Measurements from ENCODE around the gene MOB3C.

MOB3C gene

DNA sequence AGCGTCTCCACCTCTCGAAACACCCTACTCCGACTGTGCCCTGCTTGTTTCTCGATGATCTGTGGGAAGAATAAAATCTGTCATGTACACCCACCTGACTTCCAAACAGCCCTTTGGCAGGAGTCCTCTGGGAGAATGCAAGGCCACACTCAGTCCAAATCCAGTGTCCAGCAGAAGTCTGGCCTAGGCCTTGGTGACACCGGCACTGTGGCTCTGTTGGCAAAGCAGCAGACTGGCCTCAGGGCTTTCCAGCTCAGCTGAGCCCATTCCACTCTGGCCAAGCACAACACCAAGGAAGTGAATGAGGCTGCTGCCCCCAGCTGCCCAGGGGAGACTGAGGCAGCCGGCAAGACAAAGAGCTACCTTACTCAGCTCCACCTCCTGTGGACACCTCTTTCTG, 40.0 kb downstream of the MOB3C start:
- Histone ChIP-seq H3K27ac (ENCODE audit: low read length, poor library complexity, severe bottlenecking) (no peak overlapping the region), H3K4me1 (ENCODE audit: control insufficient read depth, insufficient read depth, low read depth, low read length) (no peaks in the 10 kb centered on the region), H2BK12ac (ENCODE audit: low read length in 2 of 2) (no peak overlapping the region), H3K18ac (ENCODE audit: low read depth in 1 of 2, low read length in 2 of 2) (no peak overlapping the region), H3K23ac (ENCODE audit: low read length in 2 of 2) (no peak overlapping the region), H3K79me1 (replicated peaks; ENCODE audit: low read length, poor library complexity, severe bottlenecking) (peaks cover 2% of the 10 kb centered on the region), H2BK120ac (ENCODE audit: low read depth, low read length) (no peak overlapping the region), H2BK15ac (ENCODE audit: low read depth, poor library complexity, severe bottlenecking) (no peak overlapping the region), H2AFZ (ENCODE audit: low read depth, low read length) (no peak overlapping the region), H3K14ac (ENCODE audit: low read length in 2 of 2) (no peak overlapping the region), H3K27me3 (ENCODE audit: control insufficient read depth in 1 of 2, insufficient read depth in 1 of 2, low read length in 2 of 2) (no peaks in the 10 kb centered on the region), H3K4ac (ENCODE audit: low read depth in 1 of 2, low read length in 2 of 2) (no peak overlapping the region), H3K9ac (ENCODE audit: low read length) (no peak overlapping the region), H2BK5ac (ENCODE audit: low read depth, low read length, poor library complexity, severe bottlenecking) (no peak overlapping the region), H3K9me3 (ENCODE audit: control insufficient read depth, low read length) (no peaks in the 10 kb centered on the region), H3K4me2 (ENCODE audit: low read length, poor library complexity, severe bottlenecking) (no peak overlapping the region), H4K91ac (ENCODE audit: low read length) (no peak overlapping the region), H3K4me3 (ENCODE audit: insufficient read depth in 1 of 2, low read depth in 1 of 2, low read length in 2 of 2) (no peak overlapping the region), H3K36me3 (ENCODE audit: control insufficient read depth in 1 of 2, insufficient read depth in 2 of 2, low read depth in 1 of 2, low read length in 2 of 2) (peaks cover 41 to 66% of the 10 kb centered on the region in 2 experiments), H2AK5ac (ENCODE audit: low read length, severe bottlenecking) (no peak overlapping the region), H4K8ac (ENCODE audit: low read length) (no peak overlapping the region)
- DNase-seq, result no peak
- whole genome bisulfite sequencing, result 81% methylated on average over 6 of the region's 6 CpGs

DNA sequence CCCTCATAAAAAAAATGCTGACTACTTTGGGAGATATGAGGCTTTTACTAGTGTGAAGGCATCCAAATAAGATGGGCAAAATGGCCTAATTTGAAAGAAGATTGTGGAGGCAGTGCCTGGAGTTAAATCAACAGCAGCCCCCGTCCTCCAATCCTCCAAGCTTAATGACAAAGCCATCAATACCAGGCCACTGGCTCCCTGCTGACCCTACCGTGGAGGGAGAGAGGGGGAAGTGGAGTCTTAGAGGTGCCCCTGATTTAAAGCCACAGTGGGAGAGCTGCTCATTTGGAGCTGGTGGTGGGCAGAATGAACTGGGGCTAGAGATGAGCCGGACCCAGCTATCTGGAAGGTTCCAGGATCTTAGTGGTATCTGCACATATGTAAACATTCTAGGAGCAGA, 40.8 kb downstream of the MOB3C start:
- no peak overlapping the region for H4K91ac ChIP-seq (ENCODE audit: low read length)
- no peak overlapping the region for H2AFZ ChIP-seq (ENCODE audit: low read depth, low read length)
- H3K23ac ChIP-seq (ENCODE audit: low read length in 2 of 2), result no peak overlapping the region
- DNase-seq, result no peak
- no peak overlapping the region for H3K4ac ChIP-seq (ENCODE audit: low read depth in 1 of 2, low read length in 2 of 2)
- no peaks in the 10 kb centered on the region for H3K4me1 ChIP-seq (ENCODE audit: control insufficient read depth, insufficient read depth, low read depth, low read length)
- H3K18ac ChIP-seq (ENCODE audit: low read depth in 1 of 2, low read length in 2 of 2), result no peak overlapping the region
- H4K8ac ChIP-seq (ENCODE audit: low read length), result no peak overlapping the region
- H2AK5ac ChIP-seq (ENCODE audit: low read length, severe bottlenecking), result no peak overlapping the region
- WGBS, result 74% methylated on average over 2 of the region's 3 CpGs
- H3K9me3 ChIP-seq (ENCODE audit: control insufficient read depth, low read length), result no peaks in the 10 kb centered on the region
- peaks cover 41 to 65% of the 10 kb centered on the region in 2 experiments for H3K36me3 ChIP-seq (ENCODE audit: control insufficient read depth in 1 of 2, insufficient read depth in 2 of 2, low read depth in 1 of 2, low read length in 2 of 2)
- H2BK15ac ChIP-seq (ENCODE audit: low read depth, poor library complexity, severe bottlenecking), result no peak overlapping the region
- H3K9ac ChIP-seq (ENCODE audit: low read length), result no peak overlapping the region
- no peak overlapping the region for H2BK12ac ChIP-seq (ENCODE audit: low read length in 2 of 2)
- H3K4me3 ChIP-seq (ENCODE audit: insufficient read depth in 1 of 2, low read depth in 1 of 2, low read length in 2 of 2), result no peak overlapping the region
- H3K79me1 ChIP-seq (replicated peaks; ENCODE audit: low read length, poor library complexity, severe bottlenecking), result peaks cover 2% of the 10 kb centered on the region
- H3K27ac ChIP-seq (ENCODE audit: low read length, poor library complexity, severe bottlenecking), result no peak overlapping the region
- no peak overlapping the region for H2BK5ac ChIP-seq (ENCODE audit: low read depth, low read length, poor library complexity, severe bottlenecking)
- H3K27me3 ChIP-seq (ENCODE audit: control insufficient read depth in 1 of 2, insufficient read depth in 1 of 2, low read length in 2 of 2), result no peaks in the 10 kb centered on the region
- no peak overlapping the region for H3K4me2 ChIP-seq (ENCODE audit: low read length, poor library complexity, severe bottlenecking)
- H3K14ac ChIP-seq (ENCODE audit: low read length in 2 of 2), result no peak overlapping the region
- H2BK120ac ChIP-seq (ENCODE audit: low read depth, low read length), result no peak overlapping the region

DNA sequence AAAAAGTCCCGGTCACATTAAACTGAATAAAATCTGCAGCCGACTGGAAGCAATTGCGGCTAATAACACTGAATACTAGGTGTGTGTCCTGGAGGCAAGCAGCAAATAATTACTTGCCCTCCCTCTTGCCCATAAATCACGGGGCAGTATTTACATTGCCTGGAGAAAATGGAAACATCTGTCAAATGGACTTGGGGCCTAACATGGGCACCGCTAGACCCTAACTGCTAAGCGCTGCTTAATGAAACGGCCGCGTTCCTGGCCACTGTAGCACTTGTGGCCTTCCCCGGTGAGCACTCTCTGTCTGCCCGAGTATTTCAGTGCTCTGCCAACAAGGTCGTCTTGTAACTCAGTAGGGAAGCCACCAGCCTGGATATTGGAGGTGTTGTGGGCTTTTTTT, 41.3 kb downstream of the MOB3C start:
- Histone ChIP-seq H3K18ac (ENCODE audit: low read depth in 1 of 2, low read length in 2 of 2) (no peak overlapping the region), H3K14ac (ENCODE audit: low read length in 2 of 2) (no peak overlapping the region), H3K36me3 (ENCODE audit: control insufficient read depth in 1 of 2, insufficient read depth in 2 of 2, low read depth in 1 of 2, low read length in 2 of 2) (peaks cover 41 to 63% of the 10 kb centered on the region in 2 experiments), H3K79me1 (replicated peaks; ENCODE audit: low read length, poor library complexity, severe bottlenecking) (peaks cover 2% of the 10 kb centered on the region), H2BK5ac (ENCODE audit: low read depth, low read length, poor library complexity, severe bottlenecking) (no peak overlapping the region), H3K4me3 (ENCODE audit: insufficient read depth in 1 of 2, low read depth in 1 of 2, low read length in 2 of 2) (no peak overlapping the region), H3K9me3 (ENCODE audit: control insufficient read depth, low read length) (no peaks in the 10 kb centered on the region), H3K27me3 (ENCODE audit: control insufficient read depth in 1 of 2, insufficient read depth in 1 of 2, low read length in 2 of 2) (no peaks in the 10 kb centered on the region), H2BK15ac (ENCODE audit: low read depth, poor library complexity, severe bottlenecking) (no peak overlapping the region), H3K4me2 (ENCODE audit: low read length, poor library complexity, severe bottlenecking) (no peak overlapping the region), H3K4me1 (ENCODE audit: control insufficient read depth, insufficient read depth, low read depth, low read length) (no peaks in the 10 kb centered on the region), H3K9ac (ENCODE audit: low read length) (no peak overlapping the region), H2AK5ac (ENCODE audit: low read length, severe bottlenecking) (no peak overlapping the region), H2AFZ (ENCODE audit: low read depth, low read length) (no peak overlapping the region), H2BK12ac (ENCODE audit: low read length in 2 of 2) (no peak overlapping the region), H3K23ac (ENCODE audit: low read length in 2 of 2) (no peak overlapping the region), H4K91ac (ENCODE audit: low read length) (no peak overlapping the region), H3K4ac (ENCODE audit: low read depth in 1 of 2, low read length in 2 of 2) (no peak overlapping the region), H3K27ac (ENCODE audit: low read length, poor library complexity, severe bottlenecking) (no peak overlapping the region), H4K8ac (ENCODE audit: low read length) (no peak overlapping the region), H2BK120ac (ENCODE audit: low read depth, low read length) (no peak overlapping the region)
- no peak for DNase-seq
- whole genome bisulfite sequencing, result 85% methylated on average over 11 of the region's 12 CpGs

DNA sequence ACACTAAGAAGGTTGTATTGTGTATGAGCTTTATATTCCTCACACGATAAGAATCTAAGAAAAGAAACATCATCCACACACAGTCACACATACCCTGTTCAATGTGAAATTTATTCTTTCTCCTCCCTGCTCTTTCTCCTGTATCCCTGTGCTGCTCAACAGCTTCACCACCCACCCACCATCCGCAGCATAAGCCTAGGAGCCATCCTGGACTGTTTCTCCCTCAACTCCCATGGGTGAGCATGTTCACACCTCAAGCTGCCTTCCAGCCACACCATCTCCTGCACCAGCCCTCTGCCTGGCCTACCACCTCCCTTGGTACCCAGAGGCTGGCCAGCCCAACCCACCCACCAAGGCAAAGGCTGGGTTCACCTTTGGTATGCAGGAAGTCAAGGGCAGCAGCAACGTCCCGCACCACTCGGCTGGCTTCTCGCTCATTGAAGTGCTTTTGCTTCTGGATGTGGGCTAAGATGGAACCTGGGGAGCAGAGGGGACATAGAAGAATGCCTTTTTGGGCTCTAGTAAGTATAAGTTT, 44.9 kb downstream of the MOB3C start:
- 93% methylated on average over 6 of the region's 6 CpGs for WGBS
- H2BK12ac ChIP-seq (ENCODE audit: low read length in 2 of 2), result no peak overlapping the region
- H3K4ac ChIP-seq (ENCODE audit: low read depth in 1 of 2, low read length in 2 of 2), result no peak overlapping the region
- H4K91ac ChIP-seq (ENCODE audit: low read length), result no peak overlapping the region
- H3K9ac ChIP-seq (ENCODE audit: low read length), result no peak overlapping the region
- H3K27ac ChIP-seq (ENCODE audit: low read length, poor library complexity, severe bottlenecking), result no peak overlapping the region
- no peak overlapping the region for H2BK15ac ChIP-seq (ENCODE audit: low read depth, poor library complexity, severe bottlenecking)
- H2BK5ac ChIP-seq (ENCODE audit: low read depth, low read length, poor library complexity, severe bottlenecking), result no peak overlapping the region
- H3K23ac ChIP-seq (ENCODE audit: low read length in 2 of 2), result no peak overlapping the region
- no peak overlapping the region for H3K14ac ChIP-seq (ENCODE audit: low read length in 2 of 2)
- H3K4me2 ChIP-seq (ENCODE audit: low read length, poor library complexity, severe bottlenecking), result no peak overlapping the region
- no peak overlapping the region for H2BK120ac ChIP-seq (ENCODE audit: low read depth, low read length)
- no peak overlapping the region for H4K8ac ChIP-seq (ENCODE audit: low read length)
- H3K18ac ChIP-seq (ENCODE audit: low read depth in 1 of 2, low read length in 2 of 2), result no peak overlapping the region
- no peak for DNase-seq
- H3K27me3 ChIP-seq (ENCODE audit: control insufficient read depth in 1 of 2, insufficient read depth in 1 of 2, low read length in 2 of 2), result no peaks in the 10 kb centered on the region
- no peak overlapping the region for H2AK5ac ChIP-seq (ENCODE audit: low read length, severe bottlenecking)
- H3K4me1 ChIP-seq (ENCODE audit: control insufficient read depth, insufficient read depth, low read depth, low read length), result no peaks in the 10 kb centered on the region
- H3K36me3 ChIP-seq (ENCODE audit: control insufficient read depth in 1 of 2, insufficient read depth in 2 of 2, low read depth in 1 of 2, low read length in 2 of 2), result peaks cover 28 to 50% of the 10 kb centered on the region in 2 experiments
- H3K9me3 ChIP-seq (ENCODE audit: control insufficient read depth, low read length), result no peaks in the 10 kb centered on the region
- no peak overlapping the region for H3K4me3 ChIP-seq (ENCODE audit: insufficient read depth in 1 of 2, low read depth in 1 of 2, low read length in 2 of 2)
- H2AFZ ChIP-seq (ENCODE audit: low read depth, low read length), result no peak overlapping the region
- H3K79me1 ChIP-seq (replicated peaks; ENCODE audit: low read length, poor library complexity, severe bottlenecking), result no peaks in the 10 kb centered on the region
